GM18526 (cell line): ENCODE data around the gene ADAR.

Experiments used
- POLR2A ChIP-seq: IDR thresholded peaks from 3 replicates; pipeline ENCODE4 v1.6.1; 2011; ENCODE audit not compliant: insufficient read length; ENCODE audit errors: extremely low read depth

Gene ADAR

DNA sequence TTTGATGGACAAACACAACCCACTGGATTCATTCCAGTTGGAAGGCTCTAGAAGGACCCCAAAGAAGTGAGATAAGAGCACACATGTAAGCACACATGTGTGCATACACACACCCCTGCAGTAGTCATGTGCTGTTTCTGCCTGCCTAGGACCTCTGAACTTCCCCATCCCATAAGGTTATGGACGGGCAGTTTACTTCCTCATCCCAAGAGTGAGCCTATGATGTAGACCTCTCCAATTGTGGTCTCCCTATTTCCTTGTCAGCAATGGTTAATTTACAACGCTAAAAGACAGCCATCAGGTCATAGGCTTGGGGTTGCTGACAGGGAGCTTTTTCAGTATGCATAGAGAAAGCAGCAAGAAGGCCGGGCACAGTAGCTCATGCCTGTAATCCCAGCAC is 15.4 kb upstream of the ADAR start:
- no peak for TF ChIP-seq POLR2A

DNA sequence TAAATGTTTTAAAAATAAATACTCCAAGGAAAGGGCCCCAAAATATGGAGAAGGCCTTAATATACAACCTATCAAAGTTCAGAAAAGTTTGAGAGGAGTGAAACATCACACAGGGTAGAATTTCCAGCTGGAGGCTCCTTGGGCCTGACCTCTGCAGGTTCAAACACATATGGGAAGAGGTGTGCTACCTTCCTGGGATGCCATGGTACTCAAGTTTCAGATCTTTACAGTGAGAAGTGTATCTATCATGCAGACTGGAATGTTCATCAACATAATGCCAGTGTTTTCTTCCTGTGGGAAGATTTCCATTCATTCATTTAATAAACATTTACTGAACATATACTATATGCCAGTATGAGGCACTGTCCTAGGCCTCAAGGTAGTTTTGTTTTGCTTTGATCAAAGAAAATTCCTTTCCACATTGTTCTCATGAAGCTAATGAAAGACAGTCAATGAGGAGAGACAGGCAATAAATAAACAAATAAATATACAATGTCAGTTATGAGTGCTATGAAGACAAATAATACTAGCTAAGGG is 14.6 kb upstream of the ADAR start:
- no peak for TF ChIP-seq POLR2A

DNA sequence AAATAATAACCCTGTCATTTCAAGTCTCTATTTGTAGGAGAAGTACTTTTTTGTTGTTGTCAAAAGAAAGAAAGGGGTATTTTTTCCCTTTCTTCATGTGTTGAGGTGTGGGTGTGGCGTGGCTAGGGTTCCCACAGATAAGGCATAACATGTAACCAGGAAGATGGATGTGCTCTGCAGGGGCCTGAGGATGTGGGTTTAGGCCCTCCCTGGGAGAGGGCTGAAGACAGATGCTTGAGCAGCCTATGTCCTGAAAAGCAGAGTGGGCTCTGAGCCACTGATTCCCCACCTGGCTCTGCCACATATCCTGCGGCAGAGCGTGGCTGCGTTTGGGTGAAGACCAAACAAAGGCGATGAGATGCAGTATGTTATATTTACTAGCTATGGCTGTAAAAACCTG is 13.9 kb upstream of the ADAR start:
- no peak for TF ChIP-seq POLR2A

DNA sequence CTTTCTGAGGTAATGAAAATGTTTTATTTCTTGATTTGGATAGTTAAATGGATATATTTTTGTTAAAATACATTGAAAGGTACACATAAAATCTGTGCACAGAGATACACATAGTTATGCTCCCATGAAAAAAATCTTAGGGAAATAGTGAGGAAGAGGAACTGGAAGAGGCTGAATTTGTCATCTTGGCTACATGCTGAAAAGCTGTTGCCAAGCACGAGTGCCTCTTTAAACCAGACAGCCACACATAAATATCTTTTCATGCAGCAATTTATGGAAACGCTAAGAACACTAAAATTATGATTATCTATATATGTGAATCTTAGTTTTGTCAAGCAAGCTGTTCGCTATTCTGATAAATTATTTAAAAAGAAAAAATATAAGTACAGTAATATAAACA is 12.8 kb upstream of the ADAR start:
- no peak for TF ChIP-seq POLR2A

DNA sequence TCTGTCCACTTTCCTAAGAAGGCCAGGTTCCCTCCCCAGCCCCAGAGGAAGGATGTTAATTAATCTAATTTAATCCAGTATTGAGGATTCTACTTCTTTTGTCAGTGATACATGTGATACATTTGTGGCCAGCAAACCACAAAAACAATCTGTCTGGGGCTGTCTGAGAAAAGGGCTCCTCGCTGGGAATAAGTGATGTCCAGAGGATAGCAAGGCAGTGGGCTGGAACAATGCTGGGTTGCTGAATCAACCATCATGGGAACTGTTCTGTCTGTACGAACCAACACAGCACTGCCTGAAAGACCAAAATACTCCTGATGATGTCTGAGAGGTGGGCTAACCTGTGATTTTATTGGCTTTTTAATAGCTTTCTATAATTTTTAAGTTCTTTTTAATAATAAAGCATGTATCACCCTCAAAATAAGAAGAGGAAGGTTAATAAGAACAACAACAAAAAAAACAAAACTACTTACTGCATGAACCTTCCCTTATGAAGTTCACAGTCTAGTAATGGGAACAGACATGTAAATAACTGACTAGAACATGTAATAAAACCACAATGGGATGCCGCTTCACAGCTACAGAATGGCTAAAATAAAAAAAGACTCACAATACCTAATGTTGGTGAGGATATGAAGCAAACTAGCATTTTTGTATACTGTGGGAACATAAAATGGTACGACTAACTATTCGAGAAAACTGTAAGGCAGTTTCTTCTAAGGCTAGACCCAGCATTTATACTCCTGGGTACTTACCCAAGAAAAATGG is 11.4 kb upstream of the ADAR start:
- no peak for TF ChIP-seq POLR2A

DNA sequence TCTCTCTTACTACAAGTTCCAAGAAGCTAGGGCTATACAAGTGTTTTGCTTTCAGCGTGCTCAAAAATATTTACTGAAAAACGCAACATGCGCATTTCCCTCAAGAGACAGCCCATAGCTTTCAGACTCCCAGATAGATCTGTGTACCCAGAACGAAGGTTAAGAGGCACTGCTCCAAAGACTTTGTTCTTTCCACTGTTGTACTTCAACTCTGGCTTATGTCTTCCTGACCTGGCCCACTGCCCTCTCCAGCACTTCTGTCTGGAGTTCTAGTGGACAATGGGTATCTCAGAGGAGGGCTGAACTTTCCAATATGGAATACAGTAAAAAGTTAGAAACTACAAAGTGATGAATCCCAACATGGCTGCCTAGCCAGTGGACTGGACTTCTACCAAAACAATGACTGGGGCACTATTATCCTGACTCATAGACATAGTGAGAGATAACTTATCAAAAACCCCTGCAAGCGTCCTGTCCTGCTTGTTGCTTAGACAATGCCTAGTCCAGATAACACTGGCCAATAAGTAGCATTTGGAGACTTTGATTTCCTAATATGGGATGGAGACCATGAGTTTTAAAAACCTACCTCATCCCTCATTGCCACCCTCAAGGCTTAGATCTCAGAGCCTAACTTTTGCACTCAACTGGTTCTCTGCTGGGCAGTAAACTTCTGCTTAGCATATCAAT is 8.8 kb upstream of the ADAR start:
- no peak for TF ChIP-seq POLR2A

DNA sequence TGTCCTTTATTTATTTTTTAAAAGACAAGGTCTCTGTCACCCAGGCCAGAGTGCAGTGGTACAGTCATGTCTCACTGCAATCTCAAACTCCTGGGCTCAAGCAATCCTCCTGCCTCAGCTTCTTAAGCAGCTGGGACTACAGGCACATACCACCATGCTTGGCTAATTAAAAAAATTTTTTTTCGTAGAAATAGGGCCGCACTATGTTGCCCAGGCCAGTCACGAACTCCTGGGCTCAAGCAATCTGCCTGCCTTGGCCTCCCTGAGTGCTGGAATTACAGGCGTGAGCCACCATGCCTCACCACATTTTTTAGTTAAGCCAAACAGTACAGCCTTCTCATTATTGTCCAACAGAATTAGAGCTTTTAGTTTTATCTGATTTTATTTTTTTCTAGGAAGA is 7.4 kb upstream of the ADAR start:
- no peak for TF ChIP-seq POLR2A

DNA sequence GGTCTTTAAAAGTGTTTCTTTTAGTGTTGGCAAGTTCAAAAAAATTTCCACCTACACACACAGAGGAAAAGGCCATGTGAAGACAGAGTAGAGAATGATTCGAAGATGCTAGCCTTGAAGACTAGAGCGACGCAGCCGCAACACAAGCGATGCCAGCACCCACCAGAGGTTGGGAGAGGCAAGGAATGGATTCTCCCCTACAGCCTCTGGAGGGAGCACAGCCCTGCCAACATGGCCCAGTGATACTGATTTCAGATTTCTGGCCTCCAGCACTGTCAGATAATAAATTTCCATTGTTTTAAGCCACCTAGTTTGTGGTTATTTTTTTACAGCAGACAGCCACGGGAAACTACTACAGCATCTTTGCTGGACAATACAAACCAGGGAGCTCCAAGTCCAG is 6.9 kb upstream of the ADAR start:
- no peak for TF ChIP-seq POLR2A

DNA sequence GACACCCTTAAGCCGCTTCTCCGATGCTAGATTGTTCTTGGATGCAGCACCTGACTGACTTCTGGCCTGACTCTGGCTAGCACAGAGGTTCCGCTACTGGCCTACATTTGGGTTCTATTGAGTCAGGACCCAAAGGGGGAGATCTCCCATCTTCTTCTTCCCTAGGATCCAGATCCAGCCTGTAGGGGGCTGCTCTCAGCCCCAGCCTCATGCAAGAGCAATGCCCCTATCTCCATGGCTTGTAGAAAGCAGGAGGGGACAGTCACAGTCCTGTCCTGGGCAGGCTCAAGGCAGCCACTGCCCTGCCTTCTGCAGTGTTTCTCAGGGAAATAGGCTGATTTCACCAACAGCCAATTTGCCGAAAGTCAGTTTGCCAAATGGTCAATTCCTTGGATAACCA is 6.3 kb upstream of the ADAR start:
- TF ChIP-seq POLR2A, result no peak

DNA sequence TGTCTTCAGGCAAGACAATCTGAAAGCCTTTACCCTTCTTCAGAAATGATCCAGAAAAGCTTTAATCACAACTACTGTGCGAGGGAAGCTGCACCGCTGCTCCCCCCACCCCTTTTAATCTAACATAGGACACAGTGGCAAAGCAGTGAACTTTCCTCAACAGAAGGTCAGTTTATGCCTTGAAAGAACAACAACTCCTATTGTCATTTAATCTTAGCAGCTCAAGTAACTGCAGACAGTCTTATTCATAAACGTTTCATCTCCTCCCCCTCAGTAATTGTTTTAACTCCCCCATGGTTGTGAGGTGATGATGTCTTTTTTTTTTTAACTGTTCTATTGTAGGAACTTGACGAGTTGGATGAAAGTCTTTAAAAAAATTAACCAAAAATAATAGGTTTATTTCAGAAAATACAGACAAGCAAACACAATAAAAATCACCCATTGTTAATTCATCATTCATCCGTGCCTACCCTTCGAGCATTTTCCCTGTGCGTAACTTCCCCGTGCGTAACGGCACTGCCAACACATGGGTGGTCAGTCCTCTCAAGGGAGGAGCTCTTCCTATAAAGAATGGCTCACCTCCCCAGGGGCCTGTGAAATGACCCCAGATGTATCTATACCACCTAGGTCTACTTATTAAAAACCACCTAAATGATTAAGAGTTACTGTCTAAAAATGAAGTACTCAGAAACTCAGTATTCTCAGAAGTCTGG is 3.3 kb upstream of the ADAR start:
- no peak for TF ChIP-seq POLR2A

DNA sequence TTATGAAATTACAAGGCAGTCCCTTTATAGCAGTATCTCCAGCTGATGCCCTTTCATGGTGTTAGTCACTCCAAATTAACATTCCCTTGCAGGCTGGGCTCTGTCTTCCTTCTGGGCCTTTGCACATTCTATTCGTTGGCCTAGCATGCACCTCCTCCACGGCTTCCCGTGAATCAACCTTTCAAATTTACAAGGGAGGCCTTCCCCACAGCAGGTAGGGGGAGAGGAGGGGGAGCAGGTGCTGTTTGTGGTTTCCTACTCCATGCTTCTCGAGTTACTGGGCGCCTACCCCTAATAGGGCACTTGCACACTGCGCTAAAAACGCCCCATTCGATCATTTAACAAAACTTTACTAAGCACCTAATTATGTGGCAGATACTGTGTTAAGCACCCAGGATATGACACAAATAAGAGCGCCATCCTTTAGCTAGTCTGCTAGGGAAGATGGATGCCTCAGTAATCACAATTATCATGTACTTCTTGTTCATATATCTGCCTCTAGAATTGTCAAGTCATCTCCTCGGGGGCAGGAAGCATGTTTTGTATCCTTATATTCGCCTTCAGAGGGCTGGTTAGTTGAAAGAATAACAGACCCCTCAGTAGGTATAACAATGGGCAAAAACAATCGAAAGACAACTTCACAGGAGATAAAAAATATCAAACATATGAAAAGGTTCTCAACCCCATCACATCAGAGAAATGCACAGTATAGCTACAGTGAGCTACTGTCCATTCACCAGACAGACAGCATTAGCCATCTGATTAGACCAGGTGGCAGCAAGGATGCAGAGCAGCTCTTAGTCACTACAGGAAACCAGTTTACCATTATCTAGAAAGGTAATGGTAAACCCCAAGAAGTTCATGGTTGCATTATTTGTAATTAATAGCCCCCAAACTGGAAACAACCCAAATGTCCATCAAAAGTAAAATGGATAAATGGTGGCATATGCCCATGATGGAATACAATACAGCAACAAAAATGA is 1.7 kb upstream of the ADAR start:
- TF ChIP-seq POLR2A, result no peak

DNA sequence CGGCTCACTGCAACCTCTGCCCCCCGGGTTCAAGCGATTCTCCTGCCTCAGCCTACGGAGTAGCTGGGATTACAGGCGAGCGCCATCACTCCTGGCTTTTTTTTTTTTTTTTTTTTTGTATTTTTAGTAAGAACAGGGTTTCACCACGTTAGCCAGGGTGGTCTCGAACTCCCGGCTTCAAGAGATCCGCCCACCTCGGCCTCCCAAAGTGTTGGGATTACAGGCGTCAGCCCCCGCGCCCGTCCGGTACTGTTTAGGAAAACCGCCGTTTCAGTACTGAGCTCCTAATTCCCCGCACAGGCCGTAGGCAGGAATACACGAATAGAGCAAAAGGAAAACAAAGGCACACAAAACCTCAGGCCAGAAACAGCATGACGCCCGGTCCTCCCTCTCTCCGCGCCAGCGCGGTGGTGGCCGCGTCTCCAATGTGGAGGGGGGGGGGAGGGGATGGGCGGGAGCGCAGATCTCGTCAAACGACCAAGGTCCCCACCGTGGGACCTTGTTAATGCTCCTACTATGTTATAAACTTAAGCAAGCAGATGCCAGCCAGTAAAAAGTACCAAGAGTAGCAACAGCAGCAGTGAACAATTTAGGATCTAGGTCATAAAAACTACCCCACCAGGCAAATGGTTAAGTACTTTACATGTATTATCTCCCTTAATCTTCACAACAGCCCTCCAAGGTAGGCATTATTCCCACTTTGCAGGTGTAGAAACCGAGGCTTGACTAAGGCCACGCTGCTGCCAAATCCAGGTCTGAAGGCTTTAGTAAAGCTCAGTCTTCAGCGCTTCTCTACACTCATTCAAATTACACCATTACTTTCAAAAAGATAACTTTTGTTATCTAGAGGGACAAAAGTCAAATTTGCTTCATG is 648 bp upstream of the ADAR start:
- peak; percentile 20 for TF ChIP-seq POLR2A

DNA sequence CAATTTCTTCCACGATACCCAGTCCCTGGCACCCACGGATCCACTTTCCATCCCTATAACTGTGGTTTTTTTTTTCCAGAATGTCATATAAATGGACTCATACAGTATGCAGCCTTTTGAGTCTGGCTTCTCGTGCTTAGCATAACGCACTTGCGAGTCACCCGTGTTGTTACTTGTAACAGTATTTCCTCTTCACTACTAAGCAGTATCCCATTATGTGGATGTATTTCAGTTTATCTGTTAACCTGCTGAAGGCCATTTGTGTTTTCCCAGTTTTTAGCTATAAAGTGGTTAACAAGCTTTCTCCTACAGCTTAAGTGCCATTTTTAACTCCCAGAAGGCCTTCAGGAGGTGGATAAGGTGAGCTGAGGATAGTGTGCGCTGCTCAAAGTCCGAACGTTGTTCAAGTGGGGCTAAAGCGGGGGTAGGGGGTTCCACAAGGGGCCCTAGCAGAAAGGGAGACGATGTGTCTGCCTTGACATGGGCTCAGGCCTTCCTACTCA is 829 bp downstream of the ADAR start:
- TF ChIP-seq POLR2A, result no peak

DNA sequence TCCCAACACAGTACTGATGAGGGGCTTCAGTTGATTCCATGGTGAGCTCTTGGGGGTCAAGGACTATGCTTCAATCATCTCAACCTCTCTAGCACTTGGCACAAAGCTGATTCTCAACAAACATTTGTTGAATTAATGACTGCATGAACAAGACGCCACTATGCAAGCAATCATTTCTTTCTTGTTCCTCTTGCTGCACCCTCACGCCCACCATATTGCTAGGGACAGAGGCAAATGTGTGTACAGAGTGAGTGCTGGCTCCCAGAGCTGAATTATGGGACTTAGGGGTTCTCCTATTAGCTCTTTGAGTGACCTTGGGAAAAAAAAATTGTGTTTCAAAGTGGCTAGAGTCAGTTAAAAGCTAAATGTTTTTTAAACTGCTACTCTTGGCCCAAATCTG is 2.5 kb downstream of the ADAR start:
- no peak for TF ChIP-seq POLR2A

DNA sequence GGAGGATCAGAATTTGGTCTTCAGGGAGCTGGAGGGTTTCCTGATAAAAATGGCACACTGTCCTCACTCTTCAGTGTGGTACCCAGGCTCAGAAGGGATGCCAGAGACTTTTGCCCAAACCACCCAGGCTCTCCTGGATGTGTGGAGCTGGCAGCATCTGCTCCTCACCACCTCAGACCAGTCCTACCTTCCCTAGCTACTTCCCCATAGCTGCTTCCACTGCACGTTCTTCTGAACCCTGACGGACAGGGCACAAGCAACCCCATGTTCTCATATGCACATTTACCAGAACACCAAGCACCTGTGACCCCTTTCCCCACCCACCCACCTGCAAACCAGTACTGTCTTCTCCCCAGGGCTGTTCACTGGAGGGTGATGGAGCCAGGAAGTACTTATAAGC is 4.7 kb downstream of the ADAR start:
- no peak for TF ChIP-seq POLR2A
